Keratinocyte (primary cell): ENCODE measurements around the gene TMEM18. TPM values are rescaled to one million over a fixed set of nuclear protein-coding genes. Genes with fewer than 3 reads are reported as not detected.
"Not testable (repeated sequence)": the region's sequence is repeated elsewhere in the genome, so short reads cannot be mapped to it uniquely, and the experiment has no call there.

Experiments used
- DNase-seq: peaks from one replicate; pipeline ENCODE4 v3.0.0-alpha.2; 2011; ENCODE audit warnings: low read depth, missing footprints, low spot score
- FAIRE-seq: peaks from 2 replicates; lab custom pipeline; 2011; peaks lifted over from hg19 to GRCh38; lab: Jason Lieb, UNC
- H2AFZ ChIP-seq: 2 replicates; pipeline ENCODE4 v1.6.0; 2012; ENCODE audit warnings: low read length, control low read depth, inconsistent platforms; ENCODE audit not compliant: control insufficient read depth
- H3K27ac ChIP-seq: 2 replicates; pipeline ENCODE4 v1.5.1; 2011; ENCODE audit warnings: low read length; ENCODE audit not compliant: control insufficient read depth, insufficient read depth
- H3K27me3 ChIP-seq: 3 replicates; pipeline ENCODE4 v1.6.0; 2011; ENCODE audit warnings: low read length; ENCODE audit not compliant: control insufficient read depth, insufficient read depth; ENCODE audit errors: extremely low read depth
- H3K36me3 ChIP-seq, 2 experiments: 2 replicates in 1 of 2; 3 replicates in 1 of 2; pipeline ENCODE4 v1.5.1; 2011; ENCODE audit warnings: low read length in 2 of 2, mild to moderate bottlenecking in 1 of 2; ENCODE audit not compliant: control insufficient read depth in 2 of 2, insufficient read depth in 2 of 2; ENCODE audit errors: extremely low read depth in 1 of 2
- H3K4me1 ChIP-seq: 3 replicates; pipeline ENCODE4 v1.5.1; 2011; ENCODE audit warnings: low read length; ENCODE audit not compliant: control insufficient read depth, insufficient read depth; ENCODE audit errors: extremely low read depth
- H3K4me2 ChIP-seq: 3 replicates; pipeline ENCODE4 v1.6.0; 2011; ENCODE audit warnings: low read depth, low read length; ENCODE audit not compliant: control insufficient read depth, insufficient read depth; ENCODE audit errors: extremely low read depth
- H3K4me3 ChIP-seq, 3 experiments: fragments of 200-600 bp in 1 of 3; sonication (generic) in 1 of 3; 2 replicates in 2 of 3; 3 replicates in 1 of 3; pipeline ENCODE4 v1.5.1; 2011 to 2016; ENCODE audit warnings: low read length in 3 of 3, mild to moderate bottlenecking in 3 of 3, control low read depth in 2 of 3, inconsistent platforms in 1 of 3, low read depth in 1 of 3, mixed read lengths in 1 of 3, mixed run types in 1 of 3, moderate library complexity in 1 of 3; ENCODE audit not compliant: control insufficient read depth in 2 of 3, insufficient read depth in 2 of 3; ENCODE audit errors: extremely low read depth in 1 of 3
- H3K79me2 ChIP-seq: 2 replicates; pipeline ENCODE4 v1.6.0; 2012; ENCODE audit warnings: low read length; ENCODE audit not compliant: control insufficient read depth, insufficient read depth
- H3K9ac ChIP-seq: 3 replicates; pipeline ENCODE4 v1.6.0; 2011; ENCODE audit warnings: low read length; ENCODE audit not compliant: control insufficient read depth, insufficient read depth; ENCODE audit errors: extremely low read depth
- H3K9me1 ChIP-seq: 3 replicates; pipeline ENCODE4 v1.6.0; 2011; ENCODE audit warnings: low read length; ENCODE audit not compliant: control insufficient read depth, insufficient read depth; ENCODE audit errors: extremely low read depth
- H3K9me3 ChIP-seq: 2 replicates; pipeline ENCODE4 v1.5.1; 2012; ENCODE audit warnings: low read depth, low read length; ENCODE audit not compliant: control insufficient read depth
- H4K20me1 ChIP-seq: 3 replicates; pipeline ENCODE4 v1.6.0; 2011; ENCODE audit warnings: low read length; ENCODE audit not compliant: control insufficient read depth, insufficient read depth; ENCODE audit errors: extremely low read depth
- CTCF ChIP-seq, 3 experiments: IDR thresholded peaks in 1 of 3; conservative IDR thresholded peaks in 1 of 3; optimal IDR thresholded peaks in 1 of 3; 2 replicates in 2 of 3; 3 replicates in 1 of 3; pipeline versions ENCODE3 to v1.5.1; 2011; ENCODE audit warnings: low read length in 3 of 3, mild to moderate bottlenecking in 3 of 3, moderate library complexity in 2 of 3, control low read depth in 1 of 3, inconsistent platforms in 1 of 3; ENCODE audit not compliant: insufficient read depth in 2 of 3; ENCODE audit errors: extremely low read depth in 1 of 3
- EZH2 ChIP-seq: IDR thresholded peaks from one replicate; pipeline ENCODE4 v1.6.1; 2012; ENCODE audit warnings: inconsistent platforms, mild to moderate bottlenecking, low read length, moderate library complexity
- dilution Hi-C: fragments of 300-500 bp; cut with MboI; formaldehyde crosslinking; loops from one replicate; pipeline ENCODE4 v1.7.0; 2020; ENCODE audit warnings: low sequenced_read_pairs; ENCODE audit not compliant: extremely low pct_ligation_motif_present
- polyA plus RNA-seq, 5 experiments: library from polyadenylated mRNA; depleted of rRNA in 3 of 5; stranded (reverse) in 3 of 5; stranded (forward) in 1 of 5; unstranded in 1 of 5; fragments of >200 nt; gene quantifications; 1 replicate in 1 of 5; 2 replicates in 3 of 5; 3 replicates in 1 of 5; pipeline versions ENCODE4 v1.2.1 to v1.2.3, GENCODE V29; 2011 to 2012; ENCODE audit warnings: missing spikeins in 2 of 5, low read depth in 1 of 5, low replicate concordance in 1 of 5

The TMEM18 gene
- polyA plus RNA-seq, 1 donor (not counting 4 experiments of a cell fraction or from before 2014, with no cell fraction given): 27.7 TPM

- Histone ChIP-seq H3K4me2 (no peak overlapping the region), H3K36me3 (no peaks in the 10 kb centered on the region), H4K20me1 (no peaks in the 10 kb centered on the region), H3K4me1 (no peaks in the 10 kb centered on the region), H2AFZ (no peak overlapping the region), H3K9ac (no peak overlapping the region), H3K9me3 (no peaks in the 10 kb centered on the region), H3K27me3 (no peaks in the 10 kb centered on the region), H3K9me1 (no peaks in the 10 kb centered on the region), H3K79me2 (no peaks in the 10 kb centered on the region), H3K27ac (no peak overlapping the region), H3K4me3 (no peak overlapping the region)
- TF ChIP-seq EZH2 (no peak), CTCF (optimal IDR thresholded peaks at IDR 0.05 in 1 of 3, IDR thresholded peaks at IDR 0.05 in 1 of 3, conservative IDR thresholded peaks at IDR 0.05 in 1 of 3; ENCODE audit: extremely low read depth in 1 of 3, insufficient read depth in 2 of 3, low read length in 3 of 3) (no peak)
- DNase-seq (no peak), FAIRE-seq (no peak)
- dilution Hi-C loops: no loop called here
Measured at GRCh38 chr2:705971-706511, 28.8 kb upstream of the TMEM18 start.

GRCh38 chr2:702765-703164 lies 25.6 kb upstream of the TMEM18 start:
- not testable (repeated sequence) for FAIRE-seq

GRCh38 chr2:696999-697627 lies 19.9 kb upstream of the TMEM18 start:
- Histone ChIP-seq H3K9me1 (no peaks in the 10 kb centered on the region), H3K27me3 (no peaks in the 10 kb centered on the region), H2AFZ (no peak overlapping the region), H3K4me2 (no peak overlapping the region), H4K20me1 (no peaks in the 10 kb centered on the region), H3K4me3 (no peak overlapping the region), H3K4me1 (peaks cover 6% of the 10 kb centered on the region), H3K79me2 (no peaks in the 10 kb centered on the region), H3K9me3 (no peaks in the 10 kb centered on the region), H3K36me3 (no peaks in the 10 kb centered on the region), H3K27ac (no peak overlapping the region), H3K9ac (no peak overlapping the region)
- FAIRE-seq (peak; percentile 64), DNase-seq (no peak)
- dilution Hi-C loops: no loop called here
- TF ChIP-seq EZH2 (no peak), CTCF (optimal IDR thresholded peaks at IDR 0.05 in 1 of 3, IDR thresholded peaks at IDR 0.05 in 1 of 3, conservative IDR thresholded peaks at IDR 0.05 in 1 of 3; ENCODE audit: extremely low read depth in 1 of 3, insufficient read depth in 2 of 3, low read length in 3 of 3) (no peak)

More at GRCh38 chr2:702765-703164, 25.6 kb upstream of the TMEM18 start:
- dilution Hi-C loops, H3K27me3 ChIP-seq, H4K20me1 ChIP-seq, H3K79me2 ChIP-seq, H3K9ac ChIP-seq, H3K4me3 ChIP-seq, DNase-seq, H3K9me3 ChIP-seq, H2AFZ ChIP-seq, H3K9me1 ChIP-seq, H3K36me3 ChIP-seq, H3K27ac ChIP-seq, H3K4me2 ChIP-seq, H3K4me1 ChIP-seq: not testable (repeated sequence)
